Kasumi-1 (cell line): ENCODE measurements around the gene CRY2.
"Not testable (repeated sequence)": the region's sequence is repeated elsewhere in the genome, so short reads cannot be mapped to it uniquely, and the experiment has no call there.

Experiments used
- DNase-seq, 2 experiments: peaks; one replicate each; lab custom pipeline; 2025; lab: John Stamatoyannopoulos, UW

CRY2 gene

GRCh38 chr11:45899448-45900174 lies 52.3 kb downstream of the CRY2 start:
- DNase-seq, result peak; percentile 39 to 60

GRCh38 chr11:45900175-45900800 lies 53.0 kb downstream of the CRY2 start:
- DNase-seq, result not testable (repeated sequence)

GRCh38 chr11:45900916-45901617 lies 53.8 kb downstream of the CRY2 start:
- DNase-seq, result no peak

- no peak for DNase-seq
Measured at GRCh38 chr11:45901626-45902025, 54.4 kb downstream of the CRY2 start.

- DNase-seq, result no peak
Measured at GRCh38 chr11:45902452-45903380, 55.4 kb downstream of the CRY2 start.

- no peak for DNase-seq
Measured at GRCh38 chr11:45904309-45904915, 57.1 kb downstream of the CRY2 start.

GRCh38 chr11:45905095-45905494 lies 57.8 kb downstream of the CRY2 start:
- no peak for DNase-seq

GRCh38 chr11:45905576-45905975 lies 58.3 kb downstream of the CRY2 start:
- not testable (repeated sequence) for DNase-seq

- DNase-seq, result no peak
Measured at GRCh38 chr11:45906096-45906682, 58.9 kb downstream of the CRY2 start.

GRCh38 chr11:45906965-45907611 lies 59.8 kb downstream of the CRY2 start, which contains the start of gene FREY1:
Gene FREY1, minus strand, starts transcription at chr11:45907271. Its CDS starts 26 bp downstream, at chr11:45907245.
- no peak for DNase-seq

- DNase-seq, result no peak
Measured at GRCh38 chr11:45907911-45908370, 60.7 kb downstream of the CRY2 start.

GRCh38 chr11:45909594-45910475 lies 62.6 kb downstream of the CRY2 start:
- no peak for DNase-seq

GRCh38 chr11:45910623-45911022 lies 63.3 kb downstream of the CRY2 start:
- DNase-seq, result no peak

- DNase-seq, result no peak
Measured at GRCh38 chr11:45913514-45913913, 66.2 kb downstream of the CRY2 start.

- DNase-seq, result no peak
Measured at GRCh38 chr11:45913942-45914635, 66.8 kb downstream of the CRY2 start.

GRCh38 chr11:45915446-45915845 lies 68.2 kb downstream of the CRY2 start:
- no peak for DNase-seq

- no peak for DNase-seq
Measured at GRCh38 chr11:45917286-45917622, 70.0 kb downstream of the CRY2 start.

- peak; percentile 98 for DNase-seq
Measured at GRCh38 chr11:45917623-45918330, 70.5 kb downstream of the CRY2 start, which contains the start of gene PEX16. Gene PEX16, minus strand, starts transcription at chr11:45917877. Its CDS starts 66 bp downstream, at chr11:45917811.
